ENCODE data around the gene SSU72. TPM values are rescaled to one million over a fixed set of nuclear protein-coding genes. Genes with fewer than 3 reads are reported as not detected.

Gene SSU72
- total RNA-seq, 1 experiment from 2014 or later = 217 TPM

DNA sequence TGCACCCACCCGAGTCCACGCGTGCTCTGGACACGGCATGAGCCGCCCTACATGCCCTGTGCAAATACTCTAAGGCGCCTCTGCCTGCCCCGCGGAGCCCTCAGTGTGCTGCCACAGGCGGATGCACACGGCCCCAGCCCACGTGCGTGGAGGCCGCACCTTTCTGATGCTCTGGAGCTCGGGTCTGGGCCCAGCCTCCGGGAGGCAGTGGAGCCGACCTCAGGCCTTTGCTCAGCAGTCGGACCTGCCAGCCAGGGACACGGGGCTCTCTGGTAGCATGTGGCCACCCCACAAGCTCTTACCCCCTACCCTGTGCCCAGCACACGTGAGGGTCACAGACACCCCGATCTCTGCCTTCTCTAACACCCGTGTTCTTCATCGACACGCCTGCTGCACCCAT, 36.3 kb downstream of the SSU72 start:
- intact Hi-C loops (cut with micrococcal nuclease; ENCODE audit: unreplicated experiment) = no loop called here

DNA sequence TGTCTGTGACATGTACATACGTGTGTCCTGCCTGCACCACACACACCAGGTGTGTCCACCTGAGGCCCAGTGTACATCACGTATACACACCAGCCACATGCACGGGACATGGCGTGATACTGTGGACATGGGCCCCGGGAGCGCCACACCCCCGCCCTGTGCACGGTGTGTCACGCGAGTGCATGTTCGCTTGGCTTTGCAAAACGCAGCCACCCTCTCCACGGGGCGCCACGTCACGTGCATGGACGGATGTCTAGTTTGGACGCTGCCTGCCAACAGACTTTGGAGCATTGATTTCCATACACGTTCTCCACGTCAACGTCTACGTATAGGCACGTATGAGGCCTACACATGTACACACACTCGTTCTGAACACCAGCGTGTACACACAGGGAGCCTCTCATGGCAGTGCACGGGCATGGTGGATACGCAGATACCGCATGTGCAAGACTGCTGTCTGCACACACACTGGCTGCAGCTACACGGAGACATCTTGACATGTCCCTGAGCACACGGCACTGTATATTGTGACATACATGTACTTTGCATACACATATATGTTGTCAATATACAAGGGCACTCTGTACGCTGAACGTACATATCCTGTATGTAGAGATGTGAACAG, 36.9 kb downstream of the SSU72 start:
- no peak overlapping the region for H3K27ac ChIP-seq (ENCODE audit: low read length)
- no peak overlapping the region for H3K4me3 ChIP-seq (ENCODE audit: low read depth in 2 of 2, low read length in 2 of 2)
- in situ Hi-C loops (cut with HindIII; ENCODE audit: low pct_unique_long_range_greater_than_20kb, low sequenced_read_pairs) = no loop called here
- TF ChIP-seq, protein P1, sequence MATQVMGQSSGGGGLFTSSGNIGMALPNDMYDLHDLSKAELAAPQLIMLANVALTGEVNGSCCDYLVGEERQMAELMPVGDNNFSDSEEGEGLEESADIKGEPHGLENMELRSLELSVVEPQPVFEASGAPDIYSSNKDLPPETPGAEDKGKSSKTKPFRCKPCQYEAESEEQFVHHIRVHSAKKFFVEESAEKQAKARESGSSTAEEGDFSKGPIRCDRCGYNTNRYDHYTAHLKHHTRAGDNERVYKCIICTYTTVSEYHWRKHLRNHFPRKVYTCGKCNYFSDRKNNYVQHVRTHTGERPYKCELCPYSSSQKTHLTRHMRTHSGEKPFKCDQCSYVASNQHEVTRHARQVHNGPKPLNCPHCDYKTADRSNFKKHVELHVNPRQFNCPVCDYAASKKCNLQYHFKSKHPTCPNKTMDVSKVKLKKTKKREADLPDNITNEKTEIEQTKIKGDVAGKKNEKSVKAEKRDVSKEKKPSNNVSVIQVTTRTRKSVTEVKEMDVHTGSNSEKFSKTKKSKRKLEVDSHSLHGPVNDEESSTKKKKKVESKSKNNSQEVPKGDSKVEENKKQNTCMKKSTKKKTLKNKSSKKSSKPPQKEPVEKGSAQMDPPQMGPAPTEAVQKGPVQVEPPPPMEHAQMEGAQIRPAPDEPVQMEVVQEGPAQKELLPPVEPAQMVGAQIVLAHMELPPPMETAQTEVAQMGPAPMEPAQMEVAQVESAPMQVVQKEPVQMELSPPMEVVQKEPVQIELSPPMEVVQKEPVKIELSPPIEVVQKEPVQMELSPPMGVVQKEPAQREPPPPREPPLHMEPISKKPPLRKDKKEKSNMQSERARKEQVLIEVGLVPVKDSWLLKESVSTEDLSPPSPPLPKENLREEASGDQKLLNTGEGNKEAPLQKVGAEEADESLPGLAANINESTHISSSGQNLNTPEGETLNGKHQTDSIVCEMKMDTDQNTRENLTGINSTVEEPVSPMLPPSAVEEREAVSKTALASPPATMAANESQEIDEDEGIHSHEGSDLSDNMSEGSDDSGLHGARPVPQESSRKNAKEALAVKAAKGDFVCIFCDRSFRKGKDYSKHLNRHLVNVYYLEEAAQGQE (IDR thresholded peaks at IDR 0.05; ENCODE audit: insufficient read depth in 1 of 2, low read depth in 2 of 2, low read length in 1 of 2) = no peak
- no peak for TF ChIP-seq POLR2AphosphoS5 (IDR thresholded peaks at IDR 0.05; ENCODE audit: low read depth, low read length)
- no peak for TF ChIP-seq SIN3A (IDR thresholded peaks at IDR 0.05; ENCODE audit: borderline replicate concordance, insufficient read depth, low read depth, low read length)
- TF ChIP-seq, protein P2, sequence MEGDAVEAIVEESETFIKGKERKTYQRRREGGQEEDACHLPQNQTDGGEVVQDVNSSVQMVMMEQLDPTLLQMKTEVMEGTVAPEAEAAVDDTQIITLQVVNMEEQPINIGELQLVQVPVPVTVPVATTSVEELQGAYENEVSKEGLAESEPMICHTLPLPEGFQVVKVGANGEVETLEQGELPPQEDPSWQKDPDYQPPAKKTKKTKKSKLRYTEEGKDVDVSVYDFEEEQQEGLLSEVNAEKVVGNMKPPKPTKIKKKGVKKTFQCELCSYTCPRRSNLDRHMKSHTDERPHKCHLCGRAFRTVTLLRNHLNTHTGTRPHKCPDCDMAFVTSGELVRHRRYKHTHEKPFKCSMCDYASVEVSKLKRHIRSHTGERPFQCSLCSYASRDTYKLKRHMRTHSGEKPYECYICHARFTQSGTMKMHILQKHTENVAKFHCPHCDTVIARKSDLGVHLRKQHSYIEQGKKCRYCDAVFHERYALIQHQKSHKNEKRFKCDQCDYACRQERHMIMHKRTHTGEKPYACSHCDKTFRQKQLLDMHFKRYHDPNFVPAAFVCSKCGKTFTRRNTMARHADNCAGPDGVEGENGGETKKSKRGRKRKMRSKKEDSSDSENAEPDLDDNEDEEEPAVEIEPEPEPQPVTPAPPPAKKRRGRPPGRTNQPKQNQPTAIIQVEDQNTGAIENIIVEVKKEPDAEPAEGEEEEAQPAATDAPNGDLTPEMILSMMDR (IDR thresholded peaks at IDR 0.05) = no peak
- TF ChIP-seq TCF7L2 (IDR thresholded peaks at IDR 0.05; ENCODE audit: low read depth, low read length) = no peak
- ATAC-seq (no peak), DNase-seq (ENCODE audit: low read depth, low spot score) (no peak)
- no TSS peak for BruUV-seq (replicated peaks)
- ChIA-PET POLR2A (no interaction called here), CTCF (no interaction called here)
- H3K36me3 ChIP-seq (ENCODE audit: control insufficient read depth, insufficient read depth, low read length) = no peaks in the 10 kb centered on the region; the same call in 1 of the 2 replicates
- intact Hi-C loops (cut with micrococcal nuclease; ENCODE audit: unreplicated experiment) = no loop called here
- no peaks in the 10 kb centered on the region for H3K27me3 ChIP-seq (ENCODE audit: control insufficient read depth, insufficient read depth, low read length)
- H3K4me1 ChIP-seq (ENCODE audit: control insufficient read depth, insufficient read depth, low read length) = no peaks in the 10 kb centered on the region; the same call in none of the 2 replicates
- H3K9me3 ChIP-seq (ENCODE audit: control insufficient read depth, insufficient read depth, low read depth, low read length) = no peaks in the 10 kb centered on the region

More for the DNA sequence above, 36.3 kb downstream of the SSU72 start:
- ATAC-seq (no peak), DNase-seq (ENCODE audit: low read depth, low spot score) (no peak)
- TF ChIP-seq SIN3A (IDR thresholded peaks at IDR 0.05; ENCODE audit: borderline replicate concordance, insufficient read depth, low read depth, low read length) = no peak
- TF ChIP-seq TCF7L2 (IDR thresholded peaks at IDR 0.05; ENCODE audit: low read depth, low read length) = no peak
- no peak for TF ChIP-seq POLR2AphosphoS5 (IDR thresholded peaks at IDR 0.05; ENCODE audit: low read depth, low read length)
- TF ChIP-seq, protein P2 (IDR thresholded peaks at IDR 0.05) = no peak
- TF ChIP-seq, protein P1 (IDR thresholded peaks at IDR 0.05; ENCODE audit: insufficient read depth in 1 of 2, low read depth in 2 of 2, low read length in 1 of 2) = no peak
- in situ Hi-C loops (cut with HindIII; ENCODE audit: low pct_unique_long_range_greater_than_20kb, low sequenced_read_pairs) = no loop called here
- H3K4me3 ChIP-seq (ENCODE audit: low read depth in 2 of 2, low read length in 2 of 2) = no peak overlapping the region
- H3K27ac ChIP-seq (ENCODE audit: low read length) = no peak overlapping the region
- H3K36me3 ChIP-seq (ENCODE audit: control insufficient read depth, insufficient read depth, low read length) = no peaks in the 10 kb centered on the region; the same call in 1 of the 2 replicates
- no peaks in the 10 kb centered on the region for H3K27me3 ChIP-seq (ENCODE audit: control insufficient read depth, insufficient read depth, low read length)
- no peaks in the 10 kb centered on the region for H3K9me3 ChIP-seq (ENCODE audit: control insufficient read depth, insufficient read depth, low read depth, low read length)
- ChIA-PET CTCF (no interaction called here), POLR2A (no interaction called here)
- BruUV-seq (replicated peaks) = no TSS peak
- no peaks in the 10 kb centered on the region; the same call in none of the 2 replicates for H3K4me1 ChIP-seq (ENCODE audit: control insufficient read depth, insufficient read depth, low read length)

All from Panc1 (cell line).